ENCODE measurements around the gene TRIP4.
"Not testable (repeated sequence)": the region's sequence is repeated elsewhere in the genome, so short reads cannot be mapped to it uniquely, and the experiment has no call there.

TRIP4 gene

GRCh38 chr15:64453689-64454037 lies 66.0 kb downstream of the TRIP4 start:
- no peak for DNase-seq

- DNase-seq, result no peak
These were observed 66.6 kb downstream of the TRIP4 start for GRCh38 chr15:64454282-64454681.

- DNase-seq, result no peak
These were observed 68.3 kb downstream of the TRIP4 start for GRCh38 chr15:64455961-64456371.

- no peak for DNase-seq
These were observed 69.0 kb downstream of the TRIP4 start for GRCh38 chr15:64456634-64457108.

GRCh38 chr15:64459066-64459781 lies 71.6 kb downstream of the TRIP4 start:
- no peak for DNase-seq

GRCh38 chr15:64460206-64460723 lies 72.6 kb downstream of the TRIP4 start, which contains the start of gene ZNF609:
Gene ZNF609, plus strand, starts transcription at chr15:64460578. Its CDS starts 38,842 bp downstream, at chr15:64499420.
- peak; percentile 90 for DNase-seq

GRCh38 chr15:64460724-64461720 lies 73.4 kb downstream of the TRIP4 start:
- peak; percentile 18 for DNase-seq

GRCh38 chr15:64461721-64462162 lies 74.1 kb downstream of the TRIP4 start:
- peak; percentile 2 for DNase-seq

- no peak for DNase-seq
These were observed 74.9 kb downstream of the TRIP4 start for GRCh38 chr15:64462492-64462891.

GRCh38 chr15:64464276-64465005 lies 76.8 kb downstream of the TRIP4 start:
- DNase-seq, result no peak

- no peak for DNase-seq
These were observed 78.9 kb downstream of the TRIP4 start for GRCh38 chr15:64466408-64467141.

- DNase-seq, result no peak
These were observed 84.5 kb downstream of the TRIP4 start for GRCh38 chr15:64472161-64472560.

GRCh38 chr15:64474846-64475245 lies 87.2 kb downstream of the TRIP4 start:
- no peak for DNase-seq

- no peak for DNase-seq
These were observed 88.9 kb downstream of the TRIP4 start for GRCh38 chr15:64476550-64476949.

- DNase-seq, result no peak
These were observed 91.2 kb downstream of the TRIP4 start for GRCh38 chr15:64478863-64479262.

GRCh38 chr15:64480891-64481290 lies 93.3 kb downstream of the TRIP4 start:
- no peak for DNase-seq

- DNase-seq, result no peak
These were observed 96.1 kb downstream of the TRIP4 start for GRCh38 chr15:64483749-64484148.

- no peak for DNase-seq
These were observed 98.2 kb downstream of the TRIP4 start for GRCh38 chr15:64485796-64486195.

GRCh38 chr15:64490598-64491259 lies 103.1 kb downstream of the TRIP4 start:
- no peak for DNase-seq

GRCh38 chr15:64493641-64494040 lies 106.0 kb downstream of the TRIP4 start:
- DNase-seq, result no peak

GRCh38 chr15:64495968-64496367 lies 108.3 kb downstream of the TRIP4 start:
- DNase-seq, result not testable (repeated sequence)

All from activated CD4-positive, alpha-beta T cell treated with anti-CD3 and anti-CD28 coated beads, Interleukin-2, amount 50 U/mL, for 1 hour (primary cell).